CD14-positive monocyte (primary cell): ENCODE measurements around the gene C11orf42. TPM values are rescaled to one million over a fixed set of nuclear protein-coding genes. Genes with fewer than 3 reads are reported as not detected.
A peak's percentile ranks its signal among the peaks of the same experiment; 100 is the strongest.

Experiments
- DNase-seq, 3 donors: peaks; one replicate each; pipeline ENCODE4 v3.0.0-alpha.2; 2011 to 2022
- H2AFZ ChIP-seq: 2 replicates; pipeline ENCODE4 v1.6.0; 2012; ENCODE audit warnings: mild to moderate bottlenecking, low read depth, low read length, inconsistent platforms; ENCODE audit not compliant: insufficient read depth, poor library complexity, severe bottlenecking
- H3K27ac ChIP-seq, 2 donors: 1 replicate in 1 of 2; 2 replicates in 1 of 2; pipeline ENCODE4 v1.5.1; 2012 to 2013; ENCODE audit warnings: low read length in 2 of 2, control low read depth in 1 of 2, inconsistent platforms in 1 of 2, low read depth in 1 of 2, mild to moderate bottlenecking in 1 of 2
- H3K27me3 ChIP-seq, 2 donors: one replicate each; pipeline versions ENCODE4 v1.6.0 to v1.6.1; 2011 to 2013; ENCODE audit warnings: low read length in 2 of 2; ENCODE audit not compliant: control insufficient read depth in 2 of 2, insufficient read depth in 2 of 2
- H3K36me3 ChIP-seq, 2 donors: replicated peaks in 1 of 2; 1 replicate in 1 of 2; 2 replicates in 1 of 2; pipeline versions ENCODE4 v1.5.1 to v1.6.1; 2012 to 2013; ENCODE audit warnings: low read length in 2 of 2, control low read depth in 1 of 2, inconsistent platforms in 1 of 2, mild to moderate bottlenecking in 1 of 2; ENCODE audit not compliant: insufficient read depth in 2 of 2, control insufficient read depth in 1 of 2
- H3K4me1 ChIP-seq, 2 donors: 1 replicate in 1 of 2; 2 replicates in 1 of 2; pipeline versions ENCODE4 v1.5.1 to v1.6.1; 2012 to 2013; ENCODE audit warnings: low read length in 2 of 2, control low read depth in 1 of 2, inconsistent platforms in 1 of 2, mild to moderate bottlenecking in 1 of 2, moderate library complexity in 1 of 2; ENCODE audit not compliant: insufficient read depth in 2 of 2, control insufficient read depth in 1 of 2
- H3K4me2 ChIP-seq: replicated peaks from 2 replicates; pipeline ENCODE3; 2012; ENCODE audit warnings: low read length, moderate library complexity, mild to moderate bottlenecking; ENCODE audit not compliant: poor library complexity, severe bottlenecking; ENCODE audit errors: extremely low read depth
- H3K4me3 ChIP-seq, 3 experiments: fragments of 200-600 bp in 1 of 3; sonication (generic) in 1 of 3; replicated peaks in 1 of 3; 1 replicate in 2 of 3; 2 replicates in 1 of 3; pipeline ENCODE4 v1.5.1; 2011 to 2013; ENCODE audit warnings: low read length in 3 of 3, mild to moderate bottlenecking in 3 of 3, control low read depth in 2 of 3, low read depth in 2 of 3, inconsistent platforms in 1 of 3, moderate library complexity in 1 of 3
- H3K79me2 ChIP-seq: 2 replicates; pipeline ENCODE4 v1.6.0; 2012; ENCODE audit warnings: mild to moderate bottlenecking, control low read depth, inconsistent platforms, low read length, moderate library complexity; ENCODE audit not compliant: insufficient read depth
- H3K9ac ChIP-seq: 2 replicates; pipeline ENCODE4 v1.6.0; 2017; ENCODE audit warnings: low read length, mild to moderate bottlenecking; ENCODE audit not compliant: insufficient read depth, poor library complexity, severe bottlenecking
- H3K9me3 ChIP-seq, 2 donors: replicated peaks in 1 of 2; 1 replicate in 1 of 2; 2 replicates in 1 of 2; pipeline versions ENCODE4 v1.5.1 to v1.6.1; 2012 to 2013; ENCODE audit warnings: low read length in 2 of 2, control low read depth in 1 of 2; ENCODE audit not compliant: control insufficient read depth in 1 of 2, insufficient read depth in 1 of 2
- H4K20me1 ChIP-seq: 2 replicates; pipeline ENCODE4 v1.6.0; 2012; ENCODE audit warnings: mild to moderate bottlenecking, low read length, control low read depth, moderate library complexity; ENCODE audit not compliant: insufficient read depth
- H3K27ac Mint-ChIP-seq, 7 donors: one replicate each; pipeline ENCODE4 v1.8.0; 2020; ENCODE audit warnings: mild to moderate bottlenecking in 7 of 7, mixed read lengths in 7 of 7, moderate library complexity in 6 of 7, inconsistent platforms in 2 of 7
- H3K27me3 Mint-ChIP-seq, 3 donors: one replicate each; pipeline ENCODE4 v1.8.0; 2021 to 2022; ENCODE audit warnings: low read depth in 3 of 3, mild to moderate bottlenecking in 3 of 3, mixed read lengths in 3 of 3, moderate library complexity in 3 of 3, inconsistent platforms in 1 of 3
- H3K36me3 Mint-ChIP-seq, 2 donors: one replicate each; pipeline ENCODE4 v1.8.0; 2020; ENCODE audit warnings: mixed read lengths in 2 of 2, inconsistent platforms in 1 of 2, mild to moderate bottlenecking in 1 of 2
- H3K4me1 Mint-ChIP-seq: one replicate; pipeline ENCODE4 v1.8.0; 2020; ENCODE audit warnings: mild to moderate bottlenecking, mixed read lengths
- H3K4me3 Mint-ChIP-seq, 2 donors: one replicate each; pipeline ENCODE4 v1.8.0; 2020; ENCODE audit warnings: mild to moderate bottlenecking in 2 of 2, mixed read lengths in 2 of 2, moderate library complexity in 1 of 2
- H3K9me3 Mint-ChIP-seq, 7 donors: one replicate each; pipeline ENCODE4 v1.8.0; 2020 to 2022; ENCODE audit warnings: mixed read lengths in 7 of 7, mild to moderate bottlenecking in 6 of 7, moderate library complexity in 6 of 7, inconsistent platforms in 2 of 7
- WGBS: methylation state at CpG from one replicate; pipeline ENCODE4 v1.1.5; 2013; ENCODE audit warnings: missing lambda C conversion rate; ENCODE audit not compliant: insufficient coverage; 5-methylcytosine and 5-hydroxymethylcytosine counted together
- intact Hi-C, 2 donors: fragments of 100-400 bp; cut with micrococcal nuclease; formaldehyde crosslinking; loops; one replicate each; pipeline versions ENCODE4 v1.15.0 to v1.15.1; 2023
- polyA plus RNA-seq, 3 donors: library from polyadenylated mRNA; depleted of rRNA in 1 of 3; unstranded in 2 of 3; stranded (reverse) in 1 of 3; fragments of 300-500 nt in 2 of 3; fragments of >200 nt in 1 of 3; fragmentation: Illumina TruSeq in 2 of 3; gene quantifications; 1 replicate in 2 of 3; 2 replicates in 1 of 3; pipeline ENCODE4 v1.2.3, GENCODE V29; 2012 to 2021
- TF ChIP-seq, protein P1 (sequence below): fragments of 200-600 bp; IDR thresholded peaks from one replicate; pipeline ENCODE4 v1.8.0; 2022; ENCODE audit warnings: antibody characterized with exemption, mild to moderate bottlenecking

C11orf42 gene
- polyA plus RNA-seq, 3 donors, result not detected

DNA sequence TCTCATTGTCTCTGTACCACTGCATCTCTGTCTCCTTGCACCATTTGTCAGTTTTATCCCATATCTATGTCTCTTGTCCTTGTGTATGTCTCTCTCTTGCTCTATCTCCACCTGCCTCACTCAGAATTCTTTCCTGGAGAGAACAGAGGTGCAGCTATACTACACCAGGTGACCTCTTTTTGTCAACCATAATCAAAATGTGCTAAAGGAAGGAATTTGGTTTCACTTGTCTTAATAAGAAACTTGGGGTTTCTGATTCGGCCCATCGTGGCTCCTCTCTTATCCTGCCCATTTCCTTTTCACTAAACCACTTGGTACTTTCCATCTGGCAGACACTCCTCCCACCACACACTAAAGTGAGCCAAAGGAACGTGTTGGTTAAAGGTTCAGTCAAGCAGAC, 2.0 kb upstream of the C11orf42 start:
- Mint-ChIP-seq H3K27ac (peak overlapping the region; percentile 100), H3K4me1 (peaks cover 82% of the 10 kb centered on the region), H3K36me3 (peaks cover 52 to 64% of the 10 kb centered on the region in 2 donors), H3K27me3 (peaks cover 0 to 3% (median 1%) of the 10 kb centered on the region in 3 donors), H3K4me3 (no peak overlapping the region), H3K9me3 (peaks cover 0 to 4% (median 2%) of the 10 kb centered on the region in 7 donors)
- H3K4me2 ChIP-seq, result no peak overlapping the region
- peaks cover 19% of the 10 kb centered on the region for H3K79me2 ChIP-seq
- no peak overlapping the region for H2AFZ ChIP-seq
- intact Hi-C loops, result loop anchor here in 1 of 2 donors (5.0 kb wide), 1 partner anchor 76 kb away; no protein-coding TSS in a partner anchor
- H3K4me1 ChIP-seq, result peaks cover 72 to 89% of the 10 kb centered on the region in 2 donors
- H3K9ac ChIP-seq, result no peak overlapping the region
- H3K9me3 ChIP-seq, result no peaks in the 10 kb centered on the region
- H3K27me3 ChIP-seq, result no peaks in the 10 kb centered on the region
- H4K20me1 ChIP-seq, result no peaks in the 10 kb centered on the region
- TF ChIP-seq, protein P1, sequence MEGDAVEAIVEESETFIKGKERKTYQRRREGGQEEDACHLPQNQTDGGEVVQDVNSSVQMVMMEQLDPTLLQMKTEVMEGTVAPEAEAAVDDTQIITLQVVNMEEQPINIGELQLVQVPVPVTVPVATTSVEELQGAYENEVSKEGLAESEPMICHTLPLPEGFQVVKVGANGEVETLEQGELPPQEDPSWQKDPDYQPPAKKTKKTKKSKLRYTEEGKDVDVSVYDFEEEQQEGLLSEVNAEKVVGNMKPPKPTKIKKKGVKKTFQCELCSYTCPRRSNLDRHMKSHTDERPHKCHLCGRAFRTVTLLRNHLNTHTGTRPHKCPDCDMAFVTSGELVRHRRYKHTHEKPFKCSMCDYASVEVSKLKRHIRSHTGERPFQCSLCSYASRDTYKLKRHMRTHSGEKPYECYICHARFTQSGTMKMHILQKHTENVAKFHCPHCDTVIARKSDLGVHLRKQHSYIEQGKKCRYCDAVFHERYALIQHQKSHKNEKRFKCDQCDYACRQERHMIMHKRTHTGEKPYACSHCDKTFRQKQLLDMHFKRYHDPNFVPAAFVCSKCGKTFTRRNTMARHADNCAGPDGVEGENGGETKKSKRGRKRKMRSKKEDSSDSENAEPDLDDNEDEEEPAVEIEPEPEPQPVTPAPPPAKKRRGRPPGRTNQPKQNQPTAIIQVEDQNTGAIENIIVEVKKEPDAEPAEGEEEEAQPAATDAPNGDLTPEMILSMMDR, result no peak
- WGBS, result no CpG with 5 or more reads among the region's 3 CpGs
- peak overlapping the region; percentile 48 to 100 for H3K27ac ChIP-seq
- peak overlapping the region in 1 of 3 experiments; percentile 10 for H3K4me3 ChIP-seq
- peaks cover 6 to 27% of the 10 kb centered on the region in 2 donors for H3K36me3 ChIP-seq
- DNase-seq, result peak in 1 of 3 donors; percentile 66

DNA sequence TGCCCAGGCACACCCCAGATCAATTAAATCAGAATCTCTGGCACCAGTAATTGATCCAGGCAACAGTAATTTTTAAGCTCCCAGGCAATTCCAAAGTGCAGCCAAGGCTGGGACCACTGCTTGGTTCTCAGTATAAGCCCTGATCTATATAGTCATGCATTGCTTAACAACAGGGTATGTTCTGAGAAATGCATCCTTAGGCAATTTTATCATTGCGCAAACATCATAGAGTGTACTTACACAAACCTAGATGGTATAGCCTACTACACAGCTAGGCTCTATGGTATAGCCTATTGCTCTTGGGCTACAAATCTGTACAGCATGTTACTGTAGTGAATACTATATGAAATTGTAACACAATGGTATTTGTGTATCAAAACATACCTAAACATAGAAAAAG, 651 bp upstream of the C11orf42 start:
- peaks cover 0 to 2% (median 1%) of the 10 kb centered on the region in 3 donors for H3K27me3 Mint-ChIP-seq
- intact Hi-C loops, result loop anchor here in 1 of 2 donors (5.0 kb wide), 1 partner anchor 77 kb away; no protein-coding TSS in a partner anchor
- H3K27ac Mint-ChIP-seq, result peak overlapping the region; percentile 100
- WGBS, result 0% methylated on average over 1 of the region's 1 CpG
- H3K36me3 ChIP-seq, result peaks cover 16 to 41% of the 10 kb centered on the region in 2 donors
- peaks cover 0 to 4% (median 2%) of the 10 kb centered on the region in 7 donors for H3K9me3 Mint-ChIP-seq
- TF ChIP-seq, protein P1, result no peak
- H3K36me3 Mint-ChIP-seq, result peaks cover 61 to 62% of the 10 kb centered on the region in 2 donors
- H3K4me2 ChIP-seq, result peak overlapping the region; percentile 28
- no peaks in the 10 kb centered on the region for H3K9me3 ChIP-seq
- peaks cover 19% of the 10 kb centered on the region for H3K79me2 ChIP-seq
- no peaks in the 10 kb centered on the region for H3K27me3 ChIP-seq
- H3K4me1 ChIP-seq, result peaks cover 63 to 76% of the 10 kb centered on the region in 2 donors
- peak overlapping the region in 1 of 3 experiments; percentile 20 for H3K4me3 ChIP-seq
- H3K9ac ChIP-seq, result no peak overlapping the region
- no peak overlapping the region for H3K4me3 Mint-ChIP-seq
- no peaks in the 10 kb centered on the region for H4K20me1 ChIP-seq
- no peak overlapping the region for H2AFZ ChIP-seq
- peaks cover 70% of the 10 kb centered on the region for H3K4me1 Mint-ChIP-seq
- peak overlapping the region; percentile 37 to 100 for H3K27ac ChIP-seq
- peak; percentile 81 to 97 (median 94) for DNase-seq
